HT1080 (cell line): ENCODE measurements around the gene TMEM163. TPM values are rescaled to one million over a fixed set of nuclear protein-coding genes. Genes with fewer than 3 reads are reported as not detected.

Experiments
- DNase-seq: peaks from one replicate; pipeline ENCODE4 v3.0.0-alpha.2; 2015; ENCODE audit warnings: low read depth
- total RNA-seq: library from RNA; depleted of rRNA; stranded (reverse); fragments of >200 nt; shearing (Covaris generic); gene quantifications from 2 replicates; pipeline ENCODE4 v1.2.3, GENCODE V29; 2014

The TMEM163 gene
- total RNA-seq, 1 experiment from 2014 or later, result 1.0 TPM

GRCh38 chr2:134693359-134694330, 25.2 kb downstream of the TMEM163 start:
- no peak for DNase-seq

- no peak for DNase-seq
These were observed 26.3 kb downstream of the TMEM163 start for GRCh38 chr2:134692499-134692898.

DNA sequence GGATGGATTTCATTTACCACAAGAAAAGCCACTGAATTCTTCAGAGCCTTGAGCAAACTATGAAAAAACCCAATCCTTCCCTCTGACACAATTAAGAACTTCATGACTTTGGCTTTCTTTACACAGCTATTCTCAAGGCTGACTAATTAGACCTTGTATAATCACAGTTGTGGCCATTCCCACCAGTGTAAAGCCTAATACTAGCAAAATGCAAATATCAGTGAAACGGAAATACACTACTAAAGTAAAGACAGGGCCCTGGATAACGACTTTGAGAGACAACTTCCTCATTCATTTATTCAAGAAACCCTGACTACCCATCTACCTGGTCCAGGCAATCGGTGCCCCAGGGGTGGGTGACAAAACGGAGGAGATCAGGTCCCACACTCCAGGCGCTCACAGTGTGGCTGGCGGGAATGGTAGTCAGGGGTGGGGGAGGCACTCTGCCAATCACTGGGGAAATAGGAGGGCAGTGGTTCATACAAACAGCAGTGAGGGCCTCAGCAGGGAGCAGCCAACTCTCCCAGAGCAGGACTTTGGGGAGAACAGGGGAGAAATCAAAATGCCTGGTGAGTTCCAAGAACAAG, 28.1 kb downstream of the TMEM163 start:
- no peak for DNase-seq

GRCh38 chr2:134689315-134689714, 29.5 kb downstream of the TMEM163 start:
- no peak for DNase-seq

DNA sequence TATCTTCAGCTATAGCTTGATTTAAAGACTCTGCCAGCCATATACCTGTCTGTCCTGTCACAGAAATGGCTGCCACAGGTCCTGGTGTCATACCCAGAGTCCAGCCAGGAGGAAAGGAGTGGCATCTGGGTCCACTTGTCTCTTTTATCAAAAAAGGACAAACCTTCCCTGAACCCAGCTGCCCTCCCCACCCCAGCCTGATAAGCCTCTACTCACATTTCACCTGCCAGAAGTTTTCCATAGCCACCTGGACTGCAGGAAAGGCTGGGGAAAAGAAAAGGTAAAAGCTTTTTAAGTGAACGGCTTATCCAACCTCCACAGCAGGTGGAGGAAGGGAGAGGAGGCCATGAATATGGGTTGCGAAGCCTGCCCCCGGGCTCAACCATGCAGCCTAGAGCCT, 32.8 kb downstream of the TMEM163 start:
- DNase-seq, result no peak

GRCh38 chr2:134683561-134684112, 35.2 kb downstream of the TMEM163 start:
- peak; percentile 82 for DNase-seq

- peak; percentile 46 for DNase-seq
These were observed 36.1 kb downstream of the TMEM163 start for GRCh38 chr2:134682726-134683125.

GRCh38 chr2:134681201-134681600, 37.6 kb downstream of the TMEM163 start:
- no peak for DNase-seq

DNA sequence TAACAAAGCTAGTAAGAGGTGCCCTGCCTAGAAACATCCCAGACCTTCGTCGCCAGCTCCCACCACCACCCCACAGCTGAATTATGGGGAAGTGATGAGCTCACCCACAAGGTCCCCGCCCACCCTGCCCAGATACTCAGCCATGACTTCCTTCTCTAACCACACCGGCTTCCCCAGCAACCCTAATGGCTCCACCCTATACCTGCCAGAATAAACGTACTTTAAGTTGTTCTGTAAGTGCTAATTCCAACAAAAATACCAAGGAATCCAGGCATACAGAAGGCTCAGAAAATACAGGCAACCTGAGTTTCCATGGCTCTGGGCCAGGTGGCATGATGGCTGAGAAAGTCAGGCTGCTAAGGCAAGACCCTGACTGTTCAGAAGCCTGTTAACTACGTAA, 39.1 kb downstream of the TMEM163 start:
- DNase-seq, result no peak

GRCh38 chr2:134679294-134679693, 39.5 kb downstream of the TMEM163 start:
- DNase-seq, result no peak

DNA sequence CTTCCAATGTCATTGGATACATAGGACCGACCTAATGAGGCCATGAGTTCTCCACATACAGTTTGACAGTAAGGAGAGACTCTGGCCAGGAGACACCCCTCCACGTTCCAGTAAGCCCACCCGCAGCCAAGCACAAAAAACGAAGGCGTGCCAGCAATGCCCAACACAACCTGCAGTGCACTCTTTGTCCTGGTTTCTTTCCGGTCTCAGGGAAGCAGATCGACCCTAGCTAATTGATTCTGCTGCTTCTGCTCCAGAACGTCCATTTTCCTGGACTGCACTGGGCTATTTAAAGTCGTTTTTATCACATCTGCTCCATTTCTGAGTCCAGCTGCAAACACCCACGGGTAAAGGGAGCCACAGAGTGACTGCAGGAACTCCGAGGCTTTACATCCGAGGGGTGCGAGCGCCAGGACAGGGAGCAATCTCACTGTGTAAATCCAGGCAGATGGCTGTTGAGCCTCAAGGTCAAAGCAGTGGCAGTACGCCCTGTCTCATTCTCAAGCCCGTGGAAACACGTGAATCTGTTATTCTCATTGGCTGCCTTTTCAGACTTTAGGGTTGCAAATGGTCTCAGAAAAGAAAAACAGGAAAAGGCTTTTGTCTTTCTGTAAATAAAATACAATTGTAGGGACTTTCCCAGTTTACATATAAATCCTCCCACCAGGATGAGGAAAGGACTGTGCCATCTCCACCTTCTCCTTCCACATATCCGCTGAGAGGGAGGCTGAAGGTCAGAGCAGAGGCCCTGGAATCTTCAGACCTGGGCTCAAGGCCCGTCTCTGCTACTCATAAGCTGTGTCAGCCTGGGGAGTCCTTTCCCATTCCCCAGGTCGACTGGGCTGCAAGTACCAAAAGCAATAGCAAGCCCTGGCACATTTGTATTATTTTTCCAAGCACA, 40.7 kb downstream of the TMEM163 start:
- no peak for DNase-seq

DNA sequence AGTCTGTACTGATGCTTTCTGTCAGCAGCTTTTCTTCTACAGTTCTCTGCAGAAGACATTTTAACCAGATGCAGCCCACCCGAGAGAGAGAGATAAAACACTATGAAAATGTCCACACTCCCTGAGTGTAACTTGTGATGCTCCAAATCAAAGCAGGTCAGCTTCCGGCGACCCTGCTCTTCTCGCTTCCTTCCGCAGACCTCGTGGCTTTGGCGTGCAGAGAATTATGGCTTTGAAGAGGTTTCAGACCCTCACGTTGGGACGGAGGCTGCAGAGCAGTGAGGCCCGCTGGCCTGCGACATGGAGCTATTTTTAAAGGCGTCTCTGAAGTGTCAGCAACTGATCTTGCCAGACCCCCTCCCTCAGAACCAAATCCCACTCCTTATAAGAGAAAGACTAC, 41.8 kb downstream of the TMEM163 start:
- no peak for DNase-seq

DNA sequence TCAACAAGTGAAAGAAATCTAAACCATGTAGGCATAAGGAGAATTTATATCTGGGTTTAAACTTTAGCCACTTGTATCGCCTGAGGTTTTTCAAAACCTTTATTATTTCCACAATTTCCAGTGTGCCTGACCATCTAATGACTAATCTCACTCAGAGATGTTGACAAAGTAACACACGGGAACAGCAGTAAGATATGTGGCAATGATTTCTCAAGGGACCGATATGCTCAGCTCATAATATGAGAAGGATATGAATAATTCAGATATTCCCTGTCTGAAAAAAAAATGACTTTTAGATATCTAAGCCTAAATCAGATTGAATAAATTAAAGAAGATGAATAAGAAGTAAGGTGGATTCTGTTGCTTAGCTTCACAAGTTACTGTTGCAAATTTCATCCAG, 43.5 kb downstream of the TMEM163 start:
- no peak for DNase-seq

- DNase-seq, result no peak
These were observed 44.1 kb downstream of the TMEM163 start for GRCh38 chr2:134674687-134675086.

- peak; percentile 18 for DNase-seq
These were observed 47.3 kb downstream of the TMEM163 start for GRCh38 chr2:134671513-134671912.

DNA sequence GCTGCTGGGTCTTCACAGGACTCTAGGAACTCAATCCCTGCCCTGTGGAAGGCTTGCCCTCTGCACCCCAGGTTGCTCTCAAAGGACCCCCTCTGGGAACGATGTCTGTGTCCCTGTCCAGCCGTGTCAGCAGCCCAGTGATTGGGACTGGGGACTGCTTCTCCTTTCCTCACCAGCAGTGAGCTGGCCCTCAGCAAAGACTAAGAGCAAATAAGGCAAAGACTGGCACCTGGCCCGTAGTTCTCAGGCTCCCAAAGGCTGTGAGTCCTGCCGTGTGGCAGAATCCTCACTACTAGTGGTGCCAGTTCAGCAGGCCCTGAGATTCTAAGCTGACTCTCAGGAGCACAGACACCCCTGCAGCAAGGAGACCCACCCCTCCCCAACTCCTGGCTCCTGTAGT, 47.8 kb downstream of the TMEM163 start:
- no peak for DNase-seq

GRCh38 chr2:134669731-134670669, 48.8 kb downstream of the TMEM163 start:
- no peak for DNase-seq

GRCh38 chr2:134668821-134669220, 50.0 kb downstream of the TMEM163 start:
- DNase-seq, result peak; percentile 91

DNA sequence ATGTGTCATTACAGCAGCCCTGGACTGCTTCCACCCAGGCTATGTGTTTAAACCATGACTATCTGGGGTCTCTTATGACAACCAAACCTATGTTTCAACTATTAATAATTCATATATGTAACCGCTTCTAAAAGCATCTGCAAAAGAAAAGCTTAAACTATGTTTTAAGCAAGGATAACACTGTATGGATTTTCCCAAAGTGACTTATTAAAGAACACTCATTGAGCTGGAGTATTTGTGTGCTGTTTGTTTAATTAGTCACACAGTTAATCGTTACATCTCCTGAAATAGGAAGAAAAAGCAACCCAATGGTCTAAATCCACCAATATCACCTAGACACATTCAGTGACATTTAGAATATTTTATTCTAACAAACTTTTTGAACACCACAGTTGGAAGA, 51.3 kb downstream of the TMEM163 start:
- DNase-seq, result no peak

GRCh38 chr2:134667081-134667480, 51.7 kb downstream of the TMEM163 start:
- DNase-seq, result no peak
